HG03045 (cell line): ENCODE results near the gene PDE4D.
"Not testable (repeated sequence)": the region's sequence is repeated elsewhere in the genome, so short reads cannot be mapped to it uniquely, and the experiment has no call there.

Source experiments
- ATAC-seq: cut with Tn5 transposase; IDR thresholded peaks from one replicate; pipeline ENCODE4 v1.9.1; 2021; ENCODE audit warnings: mild to moderate bottlenecking, moderate library complexity; ENCODE audit not compliant: unreplicated experiment

The PDE4D gene

DNA sequence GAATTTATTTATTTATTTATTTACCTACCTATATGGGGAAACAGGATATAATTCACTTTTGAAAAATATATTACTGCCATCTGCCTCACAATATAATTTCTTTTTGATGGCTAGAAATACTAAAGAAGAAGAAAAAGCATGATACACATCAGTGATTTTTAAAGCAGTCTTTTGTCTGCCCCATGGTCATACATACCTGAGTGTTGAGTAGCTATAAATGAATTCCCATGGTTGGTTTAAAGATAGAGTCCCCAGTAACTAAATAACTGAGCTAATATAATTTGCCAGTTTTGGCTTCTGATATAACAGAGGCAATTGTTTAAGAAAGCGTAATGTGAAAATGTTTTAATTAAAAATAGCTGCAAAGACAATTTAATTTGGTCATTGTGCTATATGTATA lies 447.8 kb downstream of the PDE4D start:
- no peak for ATAC-seq

DNA sequence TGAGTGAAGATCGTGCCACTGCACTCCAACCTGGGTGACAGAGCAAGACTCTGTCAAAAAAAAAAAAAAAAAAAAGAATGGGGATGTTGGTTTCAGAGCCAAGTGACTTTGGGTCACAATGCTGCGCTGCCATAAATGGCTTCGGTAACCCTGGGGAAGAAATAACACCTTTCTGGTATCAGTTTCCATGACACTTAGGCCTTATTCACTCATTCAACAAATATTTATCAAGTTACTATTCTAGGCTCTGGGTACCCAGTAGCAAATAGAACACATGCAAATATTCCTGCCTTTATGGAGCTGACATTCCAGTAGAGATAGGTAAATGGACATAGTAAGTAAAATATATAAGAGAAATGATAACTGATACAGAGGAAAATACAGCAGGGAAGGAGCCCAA lies 454.2 kb downstream of the PDE4D start:
- ATAC-seq = no peak

DNA sequence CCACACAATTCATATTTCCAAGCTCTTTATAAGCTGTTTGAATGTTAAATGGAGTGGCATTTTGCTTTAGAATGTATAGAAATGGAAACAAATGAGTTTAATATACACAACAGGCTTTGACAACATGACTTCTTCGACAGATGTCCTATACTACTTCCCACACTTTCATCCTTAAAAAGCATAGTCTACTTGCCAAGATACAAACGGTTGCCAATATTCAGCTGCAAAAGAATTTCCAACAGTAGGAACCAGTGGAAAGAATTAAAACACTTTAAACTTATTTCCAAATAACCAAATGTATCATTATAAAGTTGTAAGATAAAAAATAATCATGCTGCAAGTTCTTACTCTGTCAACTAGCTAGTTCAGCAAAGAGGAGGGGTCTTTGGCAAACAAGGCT lies 456.4 kb downstream of the PDE4D start:
- no peak for ATAC-seq

DNA sequence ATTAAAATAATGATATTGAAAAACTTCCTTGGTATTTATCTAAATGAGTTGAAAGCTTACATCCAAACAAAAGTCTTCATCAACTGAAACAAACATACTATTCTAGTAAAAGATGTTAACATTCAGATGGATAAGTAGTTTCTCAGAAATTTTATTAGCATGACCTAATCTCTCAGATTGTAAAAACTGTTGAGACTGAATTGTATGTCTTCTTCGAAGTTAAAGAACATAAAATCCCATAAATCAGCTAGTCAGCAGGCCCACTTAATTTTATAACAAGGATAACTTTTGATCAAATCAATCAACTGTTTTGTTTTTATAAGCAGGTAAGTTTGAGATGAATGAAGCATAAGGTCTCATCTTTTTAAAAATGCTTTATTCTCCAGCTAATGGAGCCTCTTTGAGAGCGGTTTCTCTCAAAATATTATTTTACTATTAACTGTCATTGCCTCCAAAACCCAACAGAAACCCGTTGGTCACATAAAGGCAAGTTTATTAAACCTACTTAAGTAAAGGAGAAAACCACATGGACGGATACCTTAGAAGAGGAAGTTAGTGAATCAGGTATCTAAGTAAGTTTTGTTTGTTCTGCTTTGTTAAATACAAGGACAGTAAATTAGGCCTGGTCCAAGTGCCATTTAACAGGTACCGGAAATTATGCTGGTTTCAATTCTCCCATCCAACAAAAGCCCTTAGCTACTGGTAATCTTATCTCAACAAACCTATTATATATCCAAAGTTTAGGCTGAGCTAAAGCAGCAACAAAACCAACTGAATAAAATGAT lies 457.0 kb downstream of the PDE4D start:
- ATAC-seq = no peak

DNA sequence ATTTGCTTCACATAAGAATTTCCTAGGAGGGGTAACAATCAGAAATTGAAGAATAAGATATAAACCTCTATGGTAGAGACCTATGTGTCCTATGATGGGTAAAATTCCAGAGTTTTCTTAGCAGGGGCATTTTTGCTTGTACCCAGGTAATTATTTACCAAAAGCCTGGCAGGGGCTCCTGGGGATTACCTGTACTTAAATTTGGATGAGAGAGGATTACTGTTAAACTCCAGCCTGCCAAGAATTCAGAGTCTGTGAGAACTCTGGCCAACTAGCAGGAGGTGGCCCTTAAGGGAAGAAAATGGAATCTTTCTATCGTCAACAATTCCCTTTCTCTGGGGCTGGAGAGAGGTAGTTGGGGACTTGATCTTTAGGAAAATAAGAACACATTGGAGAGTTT lies 460.4 kb downstream of the PDE4D start:
- no peak for ATAC-seq

DNA sequence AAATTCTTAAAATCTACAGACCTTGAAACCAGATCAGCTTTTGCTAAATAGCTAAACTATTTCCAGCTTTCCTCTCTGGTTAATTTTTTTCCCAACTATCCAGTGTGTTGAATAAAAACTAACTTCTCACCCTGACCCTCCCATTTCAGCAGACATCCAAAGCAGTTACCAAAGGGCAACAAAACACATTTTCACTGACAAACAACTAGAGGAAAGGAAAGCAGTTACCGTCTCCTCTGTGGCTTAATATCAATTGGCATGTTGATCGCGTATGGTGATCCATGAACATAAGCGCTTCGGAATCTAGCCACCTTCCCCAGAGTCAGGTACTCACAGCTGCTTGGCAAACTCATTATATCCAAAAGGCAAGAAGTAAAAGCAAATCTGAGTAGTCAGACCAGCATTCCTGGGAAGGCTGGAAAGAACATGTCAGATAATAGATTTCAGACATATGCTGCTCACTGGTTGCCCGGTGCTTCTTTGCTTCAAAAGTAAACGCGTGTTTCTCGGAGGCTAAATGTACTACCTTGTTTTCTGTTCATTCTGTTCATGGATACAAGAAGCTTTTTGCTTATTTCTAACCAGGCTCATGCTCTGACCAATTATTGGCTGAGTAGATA lies 463.4 kb downstream of the PDE4D start:
- ATAC-seq = no peak

DNA sequence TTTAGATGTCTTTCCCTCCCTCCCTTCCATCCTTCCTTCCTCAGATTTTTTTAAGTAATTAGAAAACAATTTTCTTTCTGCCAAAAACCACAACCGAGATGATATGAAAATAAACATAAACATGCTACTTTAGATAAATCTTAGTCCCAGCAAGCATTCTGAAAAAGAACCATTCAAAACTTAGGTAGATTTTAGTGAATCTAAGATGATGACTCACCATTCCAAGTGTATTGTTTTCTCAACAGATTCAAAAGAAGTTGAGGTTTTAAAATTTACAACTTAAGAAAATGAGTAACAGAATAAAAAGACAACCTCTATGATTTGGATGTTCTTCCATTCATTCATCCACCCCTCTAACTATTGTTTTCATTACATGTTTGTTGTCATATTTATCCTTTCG lies 465.1 kb downstream of the PDE4D start:
- ATAC-seq = no peak

DNA sequence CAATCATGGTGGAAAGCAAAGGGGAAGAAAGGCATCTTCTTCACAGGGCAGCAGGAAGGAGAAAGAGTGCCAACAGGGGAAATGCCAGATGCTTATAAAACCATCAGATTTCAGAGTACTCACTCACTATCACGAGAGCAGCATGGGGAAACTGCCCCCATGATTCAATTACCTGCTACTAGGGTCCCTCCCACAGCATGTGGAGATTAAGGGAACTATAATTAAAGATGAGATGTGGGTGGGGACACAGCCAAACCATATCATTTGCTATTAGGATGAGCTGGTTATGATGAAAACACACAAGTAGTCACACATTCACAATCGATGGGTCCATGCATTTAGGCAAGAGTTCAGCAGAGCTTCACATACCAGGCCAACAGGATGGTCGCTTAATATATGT lies 469.0 kb downstream of the PDE4D start:
- ATAC-seq = no peak

DNA sequence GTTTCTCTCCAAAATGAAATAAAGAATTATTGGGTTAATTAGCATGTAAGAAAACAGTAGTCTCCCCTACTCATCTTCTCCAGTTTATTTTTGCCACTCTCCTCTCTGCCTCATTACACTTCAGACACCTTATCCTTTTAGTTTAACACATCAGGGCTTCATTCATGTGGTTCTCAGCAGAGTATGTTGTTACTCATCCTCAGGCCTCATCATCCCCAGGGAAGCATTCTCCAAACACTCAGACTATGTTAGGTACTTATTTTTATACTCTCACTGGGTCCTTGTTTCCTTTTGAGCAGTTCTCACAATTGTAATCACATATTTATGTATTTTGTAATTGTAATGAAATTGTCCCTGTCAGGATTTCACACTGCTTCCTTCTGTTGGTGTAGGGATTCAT lies 470.5 kb downstream of the PDE4D start:
- ATAC-seq = no peak

DNA sequence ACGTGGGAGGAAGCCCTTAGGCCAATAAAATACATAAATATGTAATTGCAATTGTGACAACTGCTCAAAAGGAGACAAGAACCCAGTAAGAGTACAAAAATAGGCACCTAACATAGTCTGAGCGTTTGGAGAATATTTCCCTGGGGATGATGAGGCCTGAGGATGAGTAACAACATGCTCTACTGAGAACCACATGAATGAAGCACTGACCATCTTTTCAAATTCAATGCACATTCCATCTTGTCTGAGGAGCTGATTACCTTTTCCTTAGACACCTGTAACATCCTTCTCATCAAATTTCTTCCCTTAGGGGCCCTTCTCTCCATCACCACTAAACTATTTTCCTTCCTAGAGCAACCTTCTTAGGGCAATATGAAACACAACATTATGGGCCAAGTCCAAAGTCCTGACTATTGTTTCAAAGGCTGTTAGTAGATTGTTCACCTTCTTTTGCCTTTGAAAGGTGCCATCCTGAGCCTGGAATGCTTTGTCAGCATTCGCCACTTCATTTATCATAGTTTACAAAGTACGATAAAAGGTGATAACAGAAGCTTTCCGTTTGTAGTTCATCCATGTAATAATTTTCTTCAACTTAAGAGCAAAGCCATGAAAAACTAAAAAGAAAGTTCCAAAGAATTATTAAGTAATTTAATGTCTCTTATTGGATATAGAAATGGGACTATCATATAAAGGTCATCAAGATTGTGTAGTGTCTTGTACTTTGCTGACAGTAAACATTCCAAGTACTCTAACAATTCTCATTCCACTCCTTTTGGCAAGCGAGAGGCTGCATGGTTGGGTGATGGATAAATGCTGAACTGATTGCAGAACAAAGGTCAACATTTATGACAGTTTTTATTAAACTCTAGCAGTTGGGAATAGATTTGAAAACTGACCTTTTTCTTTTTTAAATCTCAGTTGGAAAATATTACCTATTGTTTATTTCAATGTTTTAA lies 471.3 kb downstream of the PDE4D start:
- no peak for ATAC-seq

DNA sequence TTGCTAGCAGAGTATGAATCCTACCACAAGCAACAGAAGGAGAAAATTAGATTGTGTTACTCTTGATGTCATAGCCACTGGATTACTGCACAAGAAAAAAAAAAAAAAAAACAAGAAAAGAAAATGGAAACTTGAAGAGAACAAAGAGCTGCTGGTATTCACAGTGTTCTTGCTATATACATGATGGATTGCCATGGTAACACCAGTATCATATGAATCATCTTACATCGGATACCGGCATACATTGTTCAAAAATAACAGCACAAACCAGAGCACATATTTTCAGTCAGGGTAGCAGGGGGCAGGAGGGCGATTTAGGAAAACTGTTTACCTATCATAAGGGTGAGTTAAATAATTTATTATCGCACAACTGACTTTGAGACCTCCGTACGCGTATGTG lies 472.9 kb downstream of the PDE4D start:
- no peak for ATAC-seq

DNA sequence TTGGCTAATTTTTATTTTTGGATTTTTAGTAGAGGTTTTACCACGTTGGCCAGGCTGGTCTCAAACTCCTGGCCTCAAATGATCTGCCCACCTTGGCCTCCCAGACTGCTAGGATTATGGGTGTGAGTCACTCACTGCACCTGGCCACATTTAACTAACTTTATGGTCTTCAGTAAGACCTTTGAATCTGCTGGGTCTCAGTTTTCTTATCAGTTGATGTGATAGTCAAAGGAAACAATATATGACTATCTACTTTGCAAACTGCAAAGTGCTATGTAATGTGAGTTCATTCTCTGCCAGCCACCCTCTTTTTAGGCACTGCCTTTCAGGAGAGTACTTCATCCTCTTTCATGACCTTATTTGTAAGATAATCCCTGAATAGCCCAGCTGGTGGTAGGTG lies 474.7 kb downstream of the PDE4D start:
- ATAC-seq = no peak

DNA sequence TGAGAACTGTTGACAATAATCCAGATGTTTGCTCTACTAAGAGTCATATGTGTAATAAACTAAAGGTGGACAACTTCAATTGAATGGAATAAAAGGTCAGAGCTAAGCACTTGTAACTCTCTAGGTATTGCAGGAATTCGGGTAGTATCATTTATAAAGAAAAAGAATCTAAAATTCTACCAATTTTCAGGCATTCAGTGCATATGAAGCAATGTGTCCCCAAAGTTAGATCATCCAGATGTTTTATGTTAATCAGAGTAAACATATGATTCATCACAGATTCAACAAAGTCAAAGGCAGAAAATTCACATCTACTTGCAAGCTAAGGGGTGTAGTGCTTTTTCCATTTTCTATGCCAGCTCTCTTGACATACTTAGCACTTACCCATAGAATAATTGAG lies 477.1 kb downstream of the PDE4D start:
- ATAC-seq = no peak

DNA sequence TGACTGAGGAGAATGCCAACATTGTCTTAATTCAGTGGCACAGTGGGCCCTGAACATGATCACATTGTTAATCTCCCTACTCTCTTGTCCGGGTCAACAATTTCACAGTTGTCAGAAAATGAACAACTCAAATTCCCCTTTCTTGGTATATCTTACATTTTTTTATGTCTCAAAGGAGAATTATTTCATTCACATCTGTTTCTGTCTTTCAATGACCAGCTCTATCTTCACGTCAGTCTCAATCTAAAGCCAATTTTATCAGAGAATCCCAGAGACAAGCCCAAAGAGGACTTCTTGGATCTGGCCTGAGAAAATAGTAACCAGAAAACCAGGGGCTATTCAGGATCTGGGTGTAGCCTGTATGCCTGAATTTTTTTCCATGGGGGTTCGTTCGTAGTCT lies 477.5 kb downstream of the PDE4D start:
- no peak for ATAC-seq

DNA sequence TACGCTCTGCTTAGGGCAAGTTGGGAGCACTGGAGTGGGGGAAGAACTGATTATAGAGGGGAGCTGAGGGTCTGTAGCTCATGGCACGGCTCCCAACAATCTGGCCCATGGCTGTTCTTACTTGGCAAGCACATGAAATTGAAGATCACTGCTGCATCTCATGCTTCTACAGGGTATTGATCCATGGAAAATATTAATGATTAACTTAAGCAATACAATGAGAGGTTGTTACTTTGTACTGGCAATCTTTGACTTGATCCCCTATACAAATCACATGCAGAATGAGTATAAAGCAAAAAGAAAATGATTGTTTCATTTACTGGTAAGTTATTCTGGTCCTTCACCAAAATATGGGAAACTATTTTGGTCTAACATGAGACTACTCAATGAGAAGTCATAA lies 481.1 kb downstream of the PDE4D start:
- no peak for ATAC-seq

DNA sequence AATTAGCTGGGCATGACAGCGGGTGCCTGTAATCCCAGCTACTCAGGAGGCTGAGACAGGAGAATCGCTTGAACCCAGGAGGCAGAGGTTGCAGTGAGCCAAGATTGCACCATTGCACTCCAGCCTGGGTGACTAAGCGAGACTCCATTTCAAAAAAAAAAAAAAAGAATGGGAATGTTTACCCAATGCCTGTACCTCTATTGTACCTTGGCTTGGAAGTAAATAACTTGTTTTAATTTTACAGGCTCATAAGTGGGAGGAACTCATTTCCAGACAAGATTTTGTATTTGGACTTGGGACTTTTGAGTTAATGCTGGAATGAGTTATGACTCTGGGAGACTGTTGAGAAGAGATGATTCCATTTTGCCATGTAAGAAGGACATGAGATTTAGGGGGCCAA lies 484.5 kb downstream of the PDE4D start:
- not testable (repeated sequence) for ATAC-seq

DNA sequence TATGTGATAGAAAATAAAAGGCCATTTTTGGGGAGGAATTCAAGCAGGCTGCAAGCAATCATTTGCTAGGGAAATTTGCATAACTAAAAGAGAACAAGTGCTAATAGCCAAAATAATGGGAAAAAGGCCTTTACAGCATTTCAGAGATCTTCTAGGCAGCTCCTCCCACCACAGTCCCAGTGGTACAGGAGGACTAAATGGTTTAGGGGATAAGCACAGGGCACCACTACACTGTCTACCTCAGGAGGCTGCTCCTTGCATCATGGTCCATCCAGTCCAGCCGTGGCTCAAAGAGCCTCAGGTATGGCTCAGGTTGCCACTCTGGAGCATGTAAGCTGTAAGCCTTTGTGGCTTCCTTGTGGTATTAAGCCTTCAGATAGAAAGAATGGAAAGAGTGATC lies 485.6 kb downstream of the PDE4D start:
- no peak for ATAC-seq

DNA sequence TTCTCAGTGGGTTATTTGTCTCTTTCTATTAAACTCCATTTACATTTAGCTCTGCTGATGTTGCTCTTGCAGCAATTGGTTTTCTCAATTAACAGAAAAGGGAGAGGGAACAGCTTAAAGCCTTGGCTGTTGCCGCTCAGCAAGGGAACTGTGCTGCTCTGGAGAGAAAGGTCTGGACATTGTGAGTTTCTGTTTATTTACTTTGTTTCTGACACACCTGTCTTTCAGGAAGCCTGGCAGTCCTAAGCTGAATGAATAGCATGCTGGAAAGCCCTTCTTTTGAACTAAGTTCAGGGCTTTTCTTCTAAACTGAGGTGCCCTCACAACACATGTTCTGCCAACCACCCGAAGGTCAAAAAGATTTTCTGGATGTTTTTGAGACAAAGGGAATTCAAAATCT lies 491.9 kb downstream of the PDE4D start:
- no peak for ATAC-seq

DNA sequence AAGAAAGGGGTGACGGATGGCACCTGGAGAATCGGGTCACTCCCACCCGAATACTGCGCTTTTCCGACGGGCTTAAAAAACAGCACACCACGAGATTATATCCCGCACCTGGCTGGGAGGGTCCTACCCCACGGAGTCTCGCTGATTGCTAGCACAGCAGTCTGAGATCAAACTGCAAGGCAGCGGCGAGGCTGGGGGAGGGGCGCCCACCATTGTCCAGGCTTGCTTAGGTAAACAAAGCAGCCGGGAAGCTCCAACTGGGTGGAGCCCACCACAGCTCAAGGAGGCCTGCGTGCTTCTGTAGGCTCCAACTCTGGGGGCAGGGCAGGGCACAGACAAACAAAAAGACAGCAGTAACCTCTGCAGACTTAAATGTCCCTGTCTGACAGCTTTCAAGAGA lies 498.6 kb downstream of the PDE4D start:
- not testable (repeated sequence) for ATAC-seq

DNA sequence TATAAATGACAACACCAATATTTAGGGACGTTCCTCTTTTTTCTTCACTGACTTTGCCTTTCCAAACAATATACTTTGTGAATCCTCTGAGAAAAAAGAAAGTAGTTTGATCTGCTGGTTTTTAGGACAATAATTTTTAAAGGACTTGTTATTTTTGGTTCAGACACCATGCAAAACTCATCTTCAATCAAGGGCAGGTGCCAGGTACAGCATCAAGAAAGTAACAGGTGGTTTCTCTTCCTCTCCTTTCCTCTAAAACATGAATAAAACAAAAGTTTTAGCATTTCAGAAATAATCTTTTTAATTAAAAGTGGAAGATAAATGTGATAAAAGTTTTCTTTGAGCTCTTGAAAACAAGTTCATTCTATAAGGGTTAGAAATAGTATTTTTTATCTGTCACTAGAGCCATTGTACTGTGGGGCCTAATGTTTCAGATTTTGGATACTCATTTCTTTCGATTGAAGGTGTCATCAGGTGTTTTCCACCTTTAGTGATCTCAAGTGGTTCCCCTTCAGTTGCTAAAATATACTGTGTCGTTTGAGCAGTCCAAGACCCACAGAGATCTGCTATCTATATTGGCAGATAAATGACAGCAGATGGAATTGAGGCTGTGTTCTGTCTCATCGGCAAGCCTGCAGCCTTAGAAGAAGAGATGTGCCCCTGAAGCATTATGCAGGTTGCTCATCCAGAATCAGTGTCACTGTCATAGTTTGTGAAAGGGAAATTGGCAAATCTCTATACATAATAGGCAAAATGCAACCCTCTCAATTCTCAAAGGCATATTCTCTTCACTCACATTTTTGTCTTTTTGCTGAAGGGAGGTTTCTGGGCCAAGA lies 499.7 kb downstream of the PDE4D start:
- ATAC-seq = no peak

DNA sequence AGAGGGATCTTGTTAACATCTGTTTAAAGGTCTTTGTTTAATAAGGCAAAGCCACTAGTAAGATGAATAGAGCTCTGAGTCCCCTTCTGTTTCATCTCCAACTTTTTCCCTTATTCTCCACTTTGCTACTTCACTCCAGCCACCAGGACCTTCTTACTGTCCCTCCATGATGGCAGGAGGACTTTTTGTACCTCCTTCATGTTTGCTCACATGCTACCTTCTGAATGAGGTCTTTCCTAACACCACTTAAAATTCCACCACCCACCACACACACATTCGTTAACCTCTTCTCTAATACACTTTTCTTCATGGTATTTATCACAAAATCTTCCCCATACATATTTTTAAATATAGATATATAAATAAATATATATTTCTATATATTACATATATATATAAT lies 501.9 kb downstream of the PDE4D start:
- ATAC-seq = no peak
